NCI-H526 treated with DMSO at 0.1 percent for 48 hours (cell line): ENCODE measurements around the gene PIEZO1.

ENCODE experiments used
- DNase-seq: peaks from one replicate; lab custom pipeline; 2025; lab: John Stamatoyannopoulos, UW

PIEZO1 gene

GRCh38 chr16:88700636-88701482 is 84.2 kb downstream of the PIEZO1 start:
- no peak for DNase-seq

GRCh38 chr16:88700322-88700635 is 84.7 kb downstream of the PIEZO1 start:
- no peak for DNase-seq

DNA sequence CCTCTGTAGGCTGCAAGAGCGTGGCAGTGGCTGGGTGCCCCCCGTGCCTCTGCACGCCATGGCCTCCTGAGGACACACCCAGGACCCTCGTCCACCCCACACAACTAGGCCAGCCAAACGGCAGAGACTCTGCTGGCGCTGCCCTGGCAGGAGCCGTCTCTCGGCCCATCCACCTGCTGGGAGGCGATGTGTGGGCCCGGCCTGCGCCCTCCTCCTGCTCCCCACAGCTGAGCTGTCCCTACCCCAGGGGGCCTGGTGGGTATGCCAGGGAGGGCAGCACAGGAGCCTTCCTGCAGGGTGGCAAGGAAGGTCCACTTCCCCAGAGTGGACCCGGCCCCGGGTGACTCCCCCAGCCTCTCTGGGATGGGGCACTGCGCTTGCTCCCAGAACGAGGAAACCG is 85.8 kb downstream of the PIEZO1 start:
- DNase-seq: no peak

- no peak for DNase-seq
Observed at GRCh38 chr16:88698646-88699045, 86.4 kb downstream of the PIEZO1 start.

DNA sequence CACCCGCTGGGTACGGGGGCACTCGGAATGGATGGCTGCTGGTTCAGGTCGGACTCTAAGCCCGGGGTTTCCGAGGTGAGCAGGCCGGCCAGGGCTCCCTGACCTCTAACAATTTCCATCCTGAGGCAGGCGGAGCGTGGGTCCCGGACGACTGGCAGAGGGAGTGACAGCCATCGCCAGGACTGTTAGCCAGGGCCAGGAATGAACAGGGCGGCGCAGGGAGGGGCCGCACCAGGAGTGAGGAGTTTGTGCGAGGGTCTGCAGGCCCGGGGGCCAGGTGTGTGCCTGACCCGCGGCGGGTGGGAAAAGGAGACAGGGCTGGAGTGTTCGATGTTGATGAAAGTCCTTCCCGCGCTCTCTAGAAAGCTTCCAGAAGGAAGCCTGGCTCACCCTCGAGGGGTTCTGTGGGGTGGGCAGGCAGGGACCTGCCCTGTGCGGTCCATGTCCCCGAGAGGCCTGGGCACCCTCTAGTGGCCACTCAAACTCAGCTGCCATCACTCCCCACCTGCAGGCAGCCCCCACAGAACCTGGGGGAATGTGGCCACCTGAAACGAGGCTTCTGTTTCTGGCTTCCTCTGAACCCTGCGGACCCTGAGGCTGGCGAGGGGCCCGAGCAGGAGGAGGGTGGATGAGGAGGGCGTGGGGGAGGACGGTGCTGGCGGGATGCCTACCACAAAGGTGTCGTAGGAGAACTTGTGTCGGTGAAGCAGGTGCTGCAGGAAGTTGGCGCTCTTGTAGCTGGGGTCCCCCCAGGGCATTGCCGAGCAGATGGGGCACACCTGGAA is 87.0 kb downstream of the PIEZO1 start:
- DNase-seq: no peak

GRCh38 chr16:88697116-88697830 is 87.7 kb downstream of the PIEZO1 start:
- no peak for DNase-seq

DNA sequence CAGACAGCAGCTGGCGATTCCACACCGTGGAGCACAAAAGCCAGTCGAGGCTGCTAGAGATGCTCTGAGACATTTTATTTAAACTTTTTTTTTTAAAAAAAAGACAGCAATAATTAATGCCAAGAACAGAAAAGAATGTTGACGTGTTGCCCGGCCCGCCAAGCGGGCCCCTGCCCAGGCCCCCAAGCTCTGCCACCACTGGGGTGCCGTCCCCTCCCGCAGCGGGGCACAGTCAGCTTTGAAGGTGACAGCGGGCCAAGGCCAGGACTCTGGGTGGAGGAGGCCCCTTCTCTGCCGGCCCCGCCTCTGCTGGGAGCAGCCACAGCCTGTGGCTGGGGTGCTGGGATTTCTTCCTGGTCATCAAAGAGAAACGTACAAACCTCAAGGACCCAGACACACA is 88.6 kb downstream of the PIEZO1 start:
- DNase-seq: no peak

GRCh38 chr16:88695753-88696152 is 89.3 kb downstream of the PIEZO1 start:
- DNase-seq: no peak

DNA sequence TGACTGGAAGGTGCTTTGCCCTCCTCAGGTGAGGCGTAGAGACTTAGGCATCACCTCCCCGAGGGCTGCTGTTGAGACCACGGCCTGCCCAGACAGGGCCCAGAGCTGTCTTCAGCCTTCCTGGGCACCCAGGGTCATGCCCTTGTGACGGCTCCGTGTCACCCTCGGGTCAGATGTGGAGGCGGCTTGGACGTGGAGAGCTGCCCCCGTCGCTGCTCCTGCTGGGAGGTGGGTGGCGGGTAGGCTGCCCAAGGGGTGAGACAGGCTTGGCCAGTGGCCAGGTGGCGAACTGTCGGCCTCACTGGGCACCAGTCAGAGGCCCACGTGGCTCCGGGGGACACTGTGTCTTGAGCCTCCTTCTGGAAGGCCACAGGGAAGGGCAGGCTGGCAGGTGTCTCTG is 89.8 kb downstream of the PIEZO1 start:
- no peak for DNase-seq

DNA sequence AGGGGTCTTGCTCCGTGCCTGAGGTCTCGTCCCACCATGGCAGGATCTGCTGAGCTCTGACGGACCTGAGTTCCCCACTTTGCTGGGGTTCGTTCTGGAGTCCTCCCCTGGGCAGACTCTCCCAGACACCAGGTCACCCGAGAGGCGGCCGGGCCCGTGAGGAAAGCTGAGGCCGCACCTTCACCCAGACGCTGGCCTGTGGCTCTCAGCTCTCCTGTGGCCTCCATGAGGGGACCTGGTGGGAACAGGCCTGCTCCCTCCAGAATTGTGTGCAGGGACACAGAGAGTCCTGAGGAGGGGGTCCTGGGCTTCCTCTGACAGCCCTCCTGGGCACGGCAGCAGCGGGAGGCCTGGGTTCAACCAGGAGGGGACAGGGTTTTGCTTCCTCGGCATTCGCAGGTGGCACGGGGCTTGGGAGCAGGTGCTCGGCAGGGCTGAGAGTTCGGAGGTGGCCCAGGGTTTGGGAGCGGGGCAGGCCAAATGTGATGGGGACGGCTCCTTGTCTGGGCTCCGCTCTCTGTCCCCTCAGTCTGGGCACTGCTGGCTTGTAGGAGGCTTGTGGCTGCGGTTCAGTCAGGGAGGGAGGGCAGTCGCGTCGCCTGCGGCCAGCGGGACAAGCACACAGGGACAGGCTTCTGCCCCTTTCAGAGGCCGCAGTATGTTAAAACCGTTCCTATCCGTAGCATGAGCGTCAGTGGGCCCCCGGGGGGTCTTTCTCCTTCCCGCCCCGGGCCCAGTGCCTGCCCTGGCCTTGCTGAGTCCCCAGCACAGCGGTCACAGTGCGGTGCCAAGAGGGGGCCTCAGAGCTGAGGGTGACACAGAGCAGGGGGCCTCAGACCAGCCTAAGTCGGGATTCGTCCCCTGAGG is 90.6 kb downstream of the PIEZO1 start:
- no peak for DNase-seq

DNA sequence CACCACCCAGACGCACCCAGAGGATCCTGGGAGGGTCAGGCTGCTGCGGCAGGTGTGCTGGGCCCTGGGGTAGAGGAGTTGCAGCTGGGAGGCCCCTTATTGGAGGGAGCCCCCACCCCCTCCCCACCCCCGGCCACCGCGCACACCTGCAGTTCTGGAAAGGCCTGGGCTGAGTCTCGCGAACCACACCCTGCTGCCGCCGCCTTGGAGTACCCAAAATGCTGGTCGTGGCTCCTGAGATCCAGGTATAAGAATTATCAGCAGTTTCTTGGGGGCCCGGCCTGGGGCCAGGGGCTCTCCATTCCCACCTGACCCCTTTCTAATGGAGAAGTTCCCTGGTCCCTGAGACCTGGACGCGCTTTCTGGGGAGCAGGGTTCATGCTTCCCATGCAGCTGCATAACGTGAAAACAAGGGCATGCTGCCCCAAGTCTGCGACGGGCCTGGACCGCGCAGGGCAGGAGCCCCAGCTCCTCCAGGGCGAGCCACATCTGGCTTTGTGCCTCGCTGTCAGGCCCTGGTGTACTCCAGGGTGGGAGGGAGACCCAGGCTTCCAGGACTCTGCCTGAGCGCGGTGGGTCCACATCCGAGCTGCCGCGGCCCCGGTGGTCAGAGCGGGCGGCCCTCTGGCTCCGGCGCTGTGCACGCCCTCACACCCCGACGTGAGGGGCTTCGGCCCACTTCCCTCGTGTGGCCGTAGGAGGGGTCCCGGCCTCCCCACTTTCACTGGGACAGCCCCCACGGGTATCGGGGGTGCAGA is 91.4 kb downstream of the PIEZO1 start:
- DNase-seq: no peak

- no peak for DNase-seq
Observed at GRCh38 chr16:88692861-88693260, 92.2 kb downstream of the PIEZO1 start.

DNA sequence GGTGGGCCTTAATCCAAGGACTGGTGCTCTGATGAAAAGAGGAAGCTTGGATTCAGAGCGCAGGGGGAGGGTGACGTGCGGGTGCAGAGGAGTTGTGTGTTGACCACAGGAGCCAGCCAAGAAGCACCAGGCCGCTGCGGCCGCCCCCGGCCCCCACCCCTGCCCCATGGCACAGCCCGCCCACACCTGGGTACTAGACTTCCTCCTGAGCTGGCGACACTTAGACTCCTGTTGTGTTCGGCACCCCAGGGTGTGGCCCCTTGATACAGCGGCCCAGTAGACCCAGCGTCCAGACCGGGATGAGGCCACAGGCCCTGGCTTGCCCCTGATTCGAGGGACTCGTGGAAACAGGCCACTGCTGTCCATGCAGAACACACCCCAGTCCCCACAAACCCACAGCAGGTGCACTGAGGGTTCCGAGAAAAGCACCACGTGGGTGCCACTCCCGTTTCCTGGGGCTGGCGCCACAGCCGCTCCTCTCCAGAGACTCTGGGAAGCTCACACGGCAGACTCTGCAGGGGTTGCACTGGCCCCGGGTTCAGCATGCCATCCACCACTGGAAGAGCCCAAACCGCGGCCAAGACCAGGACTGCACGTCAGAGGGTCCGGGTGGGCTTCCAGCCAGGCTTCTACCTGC is 93.0 kb downstream of the PIEZO1 start:
- no peak for DNase-seq

- no peak for DNase-seq
Observed at GRCh38 chr16:88691129-88691813, 93.7 kb downstream of the PIEZO1 start.

GRCh38 chr16:88690341-88691128 is 94.5 kb downstream of the PIEZO1 start:
- DNase-seq: no peak

GRCh38 chr16:88688013-88688778 is 96.8 kb downstream of the PIEZO1 start:
- peak; percentile 63 for DNase-seq

GRCh38 chr16:88687676-88688012 is 97.4 kb downstream of the PIEZO1 start:
- DNase-seq: no peak

- DNase-seq: no peak
Observed at GRCh38 chr16:88687254-88687576, 97.8 kb downstream of the PIEZO1 start.
